HG02970 (cell line): ENCODE measurements around the gene TWNK.
"Not testable (repeated sequence)": the region's sequence is repeated elsewhere in the genome, so short reads cannot be mapped to it uniquely, and the experiment has no call there.

Experiments used
- ATAC-seq: cut with Tn5 transposase; IDR thresholded peaks from one replicate; pipeline ENCODE4 v1.9.1; 2021; ENCODE audit warnings: mild to moderate bottlenecking, moderate library complexity, moderate number of reproducible peaks; ENCODE audit not compliant: unreplicated experiment, low FRiP score

TWNK gene

DNA sequence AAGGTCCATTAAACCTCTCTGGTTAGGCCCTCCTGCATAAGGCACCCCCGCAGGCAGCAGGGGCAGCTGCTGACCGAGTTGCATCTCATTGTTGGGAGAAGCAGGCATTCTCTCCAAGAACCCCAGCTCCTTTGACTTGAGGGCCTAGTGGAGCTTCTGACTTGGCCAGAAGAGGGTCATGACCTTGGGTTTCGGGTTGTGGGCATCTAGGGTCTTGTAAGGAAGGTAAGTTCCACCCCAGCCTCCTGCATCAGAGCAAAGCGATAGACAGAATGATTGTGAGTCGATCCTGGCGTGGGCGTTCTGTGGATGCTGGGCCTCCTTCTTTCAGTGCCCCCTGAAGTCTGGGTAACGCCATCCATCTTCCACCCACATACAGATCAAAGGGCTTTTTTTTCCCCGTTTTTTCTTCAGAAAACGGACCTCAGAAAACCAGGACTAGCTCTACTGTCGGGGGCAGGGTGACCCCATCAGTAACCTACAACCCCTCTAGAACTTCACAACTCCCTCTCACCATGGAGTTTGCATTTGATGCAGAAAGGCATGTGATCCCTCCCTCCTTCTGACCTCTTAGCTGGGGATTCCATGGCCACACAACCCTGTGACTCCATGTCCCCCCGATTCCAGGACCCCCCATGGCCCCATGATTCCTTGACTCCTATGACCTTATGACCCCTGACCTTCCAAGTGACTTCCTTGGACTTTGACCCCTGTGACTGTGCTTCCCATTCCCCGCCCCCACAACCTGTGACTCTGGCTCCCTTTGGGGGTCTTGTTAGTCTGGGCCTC lies 15.0 kb upstream of the TWNK start:
- no peak for ATAC-seq

GRCh38 chr10:100972904-100973535 lies 14.3 kb upstream of the TWNK start:
- no peak for ATAC-seq

DNA sequence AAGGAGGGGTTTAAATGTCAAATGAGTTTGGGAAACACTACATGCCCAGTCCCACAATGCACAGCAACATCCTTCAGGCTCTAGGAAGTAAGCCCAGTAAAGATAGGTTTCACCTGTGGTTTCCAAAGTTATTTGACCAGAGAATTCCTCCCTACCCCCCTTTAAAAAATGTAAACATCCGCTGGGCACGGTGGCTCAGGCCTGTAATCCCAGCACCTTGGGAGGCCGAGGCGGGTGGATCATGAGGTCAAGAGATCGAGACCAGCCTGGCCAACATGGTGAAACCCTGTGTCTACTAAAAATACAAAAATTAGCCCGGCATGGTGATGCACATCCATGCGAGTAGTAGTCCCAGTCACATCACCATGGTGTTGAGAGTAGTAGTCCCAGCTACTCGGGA lies 11.9 kb upstream of the TWNK start:
- not testable (repeated sequence) for ATAC-seq

DNA sequence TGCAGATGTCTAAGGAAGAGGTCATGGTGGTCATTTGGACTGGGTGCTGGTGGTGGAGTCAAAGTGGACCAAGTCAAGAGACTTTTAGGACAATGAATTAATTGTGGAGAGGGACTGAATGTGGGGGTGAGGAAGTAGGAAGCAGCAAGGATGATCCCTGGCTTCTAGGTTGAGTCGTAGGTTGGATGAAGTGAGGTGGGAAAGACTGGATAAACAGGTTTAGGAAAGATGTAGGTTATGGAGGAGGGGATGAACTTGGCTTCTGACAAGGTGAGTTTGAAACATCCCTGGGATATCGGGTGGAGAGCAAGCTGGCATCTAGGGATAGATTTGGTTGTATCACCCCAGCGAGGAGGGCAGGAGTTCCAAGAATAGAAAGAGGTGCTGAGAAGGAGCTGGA lies 10.4 kb upstream of the TWNK start:
- no peak for ATAC-seq

DNA sequence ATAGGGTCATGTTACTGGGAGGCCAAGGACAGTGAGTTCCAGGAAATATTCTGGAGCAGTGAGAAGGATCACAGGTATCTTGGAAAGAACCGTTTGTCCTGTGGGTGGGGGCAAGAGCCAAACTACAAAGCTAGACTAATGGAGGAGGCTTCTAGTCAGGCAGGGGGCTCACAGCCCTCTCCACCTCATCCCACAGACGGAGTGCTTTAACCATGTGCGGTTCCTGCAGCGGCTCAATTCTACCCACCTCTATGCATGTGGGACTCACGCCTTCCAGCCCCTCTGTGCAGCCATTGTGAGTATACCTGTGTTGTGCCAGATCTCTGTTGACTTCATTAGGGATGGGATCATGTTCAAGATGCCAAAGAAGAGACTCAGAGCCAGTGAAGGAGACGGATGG lies 9.9 kb upstream of the TWNK start:
- no peak for ATAC-seq

DNA sequence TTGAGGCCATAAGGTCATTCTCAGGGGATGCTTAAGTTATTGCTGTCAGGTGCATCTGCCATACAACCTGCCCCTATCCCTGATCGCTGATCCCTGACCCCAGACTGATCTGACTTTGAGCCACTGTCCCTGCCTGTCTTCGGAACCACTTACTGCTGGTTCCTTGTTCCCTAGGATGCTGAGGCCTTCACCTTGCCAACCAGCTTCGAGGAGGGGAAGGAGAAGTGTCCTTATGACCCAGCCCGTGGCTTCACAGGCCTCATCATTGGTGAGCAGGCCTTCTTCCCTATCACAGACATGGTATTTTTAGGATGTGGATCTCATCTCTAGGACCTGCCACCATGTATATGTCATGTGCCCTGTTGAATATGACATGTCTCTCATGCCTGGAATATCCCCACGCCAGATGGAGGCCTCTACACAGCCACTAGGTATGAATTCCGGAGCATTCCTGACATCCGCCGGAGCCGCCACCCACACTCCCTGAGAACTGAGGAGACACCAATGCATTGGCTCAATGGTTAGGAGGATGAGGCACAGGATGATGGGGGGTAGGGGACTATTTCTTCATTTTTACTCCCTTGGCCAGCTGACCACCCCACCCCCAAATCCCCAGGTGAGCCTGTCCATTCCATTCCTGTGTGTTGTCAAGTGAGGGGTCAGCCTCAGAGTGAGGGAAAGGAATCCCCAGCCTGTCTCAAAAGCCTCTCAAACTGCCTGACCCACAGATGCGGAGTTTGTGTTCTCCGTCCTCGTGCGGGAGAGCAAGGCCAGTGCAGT lies 9.0 kb upstream of the TWNK start:
- no peak for ATAC-seq

DNA sequence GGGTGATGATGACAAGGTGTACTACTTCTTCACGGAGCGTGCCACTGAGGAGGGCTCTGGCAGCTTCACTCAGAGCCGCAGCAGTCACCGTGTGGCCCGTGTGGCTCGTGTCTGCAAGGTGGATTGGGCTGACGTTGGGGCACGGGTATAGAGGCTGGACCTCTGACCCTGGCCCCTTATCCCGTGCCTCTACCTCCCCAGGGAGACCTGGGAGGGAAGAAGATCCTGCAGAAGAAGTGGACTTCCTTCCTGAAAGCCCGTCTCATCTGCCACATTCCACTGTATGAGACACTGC lies 8.5 kb upstream of the TWNK start:
- ATAC-seq, result no peak

- ATAC-seq, result no peak
Measured at GRCh38 chr10:100979791-100980272, 7.5 kb upstream of the TWNK start.

- no peak for ATAC-seq
Measured at GRCh38 chr10:100980311-100980710, 7.0 kb upstream of the TWNK start.

DNA sequence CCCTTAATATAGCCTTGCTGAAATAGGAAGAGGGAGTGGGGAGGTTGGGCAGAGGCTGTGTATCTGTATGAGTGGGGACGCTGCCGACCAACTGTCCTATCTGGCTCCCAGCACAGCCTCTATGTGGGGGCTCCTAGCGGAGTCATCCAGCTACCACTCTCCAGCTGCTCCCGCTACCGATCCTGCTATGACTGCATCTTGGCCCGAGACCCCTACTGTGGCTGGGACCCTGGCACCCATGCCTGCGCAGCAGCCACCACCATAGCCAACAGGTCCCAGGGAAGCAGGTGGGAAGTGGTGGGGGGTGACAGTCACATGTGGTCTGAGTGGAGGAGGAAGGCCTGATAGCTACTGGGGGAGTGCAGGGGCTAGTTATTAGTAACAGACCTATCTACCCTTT lies 6.6 kb upstream of the TWNK start:
- ATAC-seq, result no peak

DNA sequence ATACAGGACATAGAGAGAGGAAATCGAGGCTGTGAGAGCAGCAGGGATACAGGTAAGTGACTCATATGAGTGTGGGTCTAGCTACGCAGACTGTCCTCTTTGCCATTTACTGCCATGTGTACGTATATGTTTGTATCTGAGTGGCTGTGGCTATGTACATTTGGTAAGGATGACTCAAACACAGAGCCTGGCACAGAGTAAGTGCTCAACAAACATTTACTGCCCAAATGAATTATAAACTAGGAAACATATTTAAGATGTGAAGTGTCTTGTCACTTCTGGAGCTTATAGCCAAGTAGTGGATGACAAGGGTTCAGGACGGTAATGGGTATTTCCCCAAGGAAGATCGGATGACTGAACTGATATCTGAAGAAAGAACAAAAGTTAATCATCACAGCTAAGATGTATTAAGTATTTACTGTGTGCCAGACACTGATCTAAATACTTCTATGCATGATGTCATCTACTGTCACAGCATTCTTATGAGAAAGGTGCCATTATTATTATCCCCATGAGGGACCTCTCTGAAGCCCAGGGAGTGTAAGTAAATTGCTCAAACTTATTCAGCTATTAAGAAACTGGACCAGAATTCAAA lies 6.1 kb upstream of the TWNK start:
- ATAC-seq, result no peak

- ATAC-seq, result no peak
Measured at GRCh38 chr10:100982916-100983830, 4.2 kb upstream of the TWNK start.

GRCh38 chr10:100983868-100984671 lies 3.3 kb upstream of the TWNK start:
- no peak for ATAC-seq

GRCh38 chr10:100984672-100985177 lies 2.6 kb upstream of the TWNK start:
- no peak for ATAC-seq

GRCh38 chr10:100985336-100985735 lies 2.0 kb upstream of the TWNK start:
- no peak for ATAC-seq

- no peak for ATAC-seq
Measured at GRCh38 chr10:100986623-100986951, 756 bp upstream of the TWNK start.

GRCh38 chr10:100987685-100988049 lies 324 bp downstream of the TWNK start:
- no peak for ATAC-seq

DNA sequence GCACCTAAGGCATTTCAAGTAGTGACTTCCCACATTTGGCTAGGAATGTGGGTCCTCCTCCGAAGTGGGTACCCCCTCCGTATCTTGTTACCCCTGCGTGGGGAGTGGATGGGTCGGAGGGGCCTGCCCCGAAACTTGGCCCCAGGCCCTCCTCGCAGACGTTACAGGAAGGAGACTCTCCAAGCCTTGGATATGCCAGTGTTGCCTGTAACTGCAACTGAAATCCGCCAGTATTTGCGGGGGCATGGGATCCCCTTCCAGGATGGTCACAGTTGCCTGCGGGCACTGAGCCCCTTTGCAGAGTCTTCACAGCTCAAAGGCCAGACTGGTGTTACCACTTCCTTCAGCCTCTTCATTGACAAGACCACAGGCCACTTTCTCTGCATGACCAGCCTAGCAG lies 823 bp downstream of the TWNK start:
- no peak for ATAC-seq

DNA sequence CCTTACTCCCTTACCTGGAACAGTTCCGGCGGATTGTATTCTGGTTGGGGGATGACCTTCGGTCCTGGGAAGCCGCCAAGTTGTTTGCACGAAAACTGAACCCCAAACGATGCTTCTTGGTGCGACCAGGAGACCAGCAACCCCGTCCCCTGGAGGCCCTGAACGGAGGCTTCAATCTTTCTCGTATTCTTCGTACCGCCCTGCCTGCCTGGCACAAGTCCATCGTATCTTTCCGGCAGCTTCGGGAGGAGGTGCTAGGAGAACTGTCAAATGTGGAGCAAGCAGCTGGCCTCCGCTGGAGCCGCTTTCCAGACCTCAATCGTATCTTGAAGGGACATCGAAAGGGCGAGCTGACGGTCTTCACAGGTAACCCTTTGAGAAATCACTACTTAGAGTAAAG lies 1.7 kb downstream of the TWNK start:
- ATAC-seq, result no peak
